GM10248 (cell line): ENCODE data around the gene HIVEP2.

ENCODE experiments used
- CTCF ChIA-PET: fragments of 300-600 bp; sonication (Branson Sonifier 250); formaldehyde crosslinking; extraction: SDS; loops from one replicate; lab custom pipeline; 2021; ENCODE audit warnings: antibody characterized with exemption; lab: Yijun Ruan, JAX
- POLR2A ChIA-PET: fragments of 350-650 bp; sonication (Branson Sonifier 250); formaldehyde crosslinking; extraction: SDS; loops from one replicate; lab custom pipeline; 2020; ENCODE audit warnings: antibody characterized with exemption; lab: Yijun Ruan, JAX
- DNase-seq: peaks from one replicate; pipeline ENCODE4 v3.0.0; 2012; ENCODE audit errors: extremely low spot score
- CTCF ChIP-seq: IDR thresholded peaks from 2 replicates; pipeline ENCODE4 v1.5.1; 2012; ENCODE audit warnings: mild to moderate bottlenecking, low read depth; ENCODE audit errors: extremely low read depth, missing control alignments, control extremely low read depth

Gene HIVEP2

GRCh38 chr6:142912125-142912524 is 32.9 kb downstream of the HIVEP2 start:
- ChIA-PET CTCF (interaction anchor here (1.1 to 1.7 kb wide), 8 partner anchors 10 to 213 kb away, joined by 3 to 5 read pairs (median 3); no protein-coding TSS in a partner anchor), POLR2A (no interaction called here)
- no peak for TF ChIP-seq CTCF
- no peak for DNase-seq

- no peak for DNase-seq
- POLR2A ChIA-PET = no interaction called here
- CTCF ChIA-PET = interaction anchor here (1.1 kb wide), 1 partner anchor 22 kb away, joined by 3 read pairs; no protein-coding TSS in a partner anchor
These were observed 33.5 kb downstream of the HIVEP2 start for GRCh38 chr6:142911430-142911829.

GRCh38 chr6:142909686-142910085 is 35.3 kb downstream of the HIVEP2 start:
- TF ChIP-seq CTCF = no peak
- CTCF ChIA-PET = interaction anchor here (0.8 to 1.2 kb wide), 3 partner anchors 9 to 23 kb away, joined by 3 read pairs; no protein-coding TSS in a partner anchor
- POLR2A ChIA-PET = no interaction called here
- no peak for DNase-seq

More at GRCh38 chr6:142911430-142911829, 33.5 kb downstream of the HIVEP2 start:
- TF ChIP-seq CTCF = no peak

GRCh38 chr6:142908235-142908634 is 36.7 kb downstream of the HIVEP2 start:
- TF ChIP-seq CTCF = no peak
- POLR2A ChIA-PET = no interaction called here
- CTCF ChIA-PET = interaction anchor here (2.0 kb wide), 1 partner anchor 26 kb away, joined by 4 read pairs; no protein-coding TSS in a partner anchor
- DNase-seq = no peak

- ChIA-PET POLR2A (no interaction called here), CTCF (interaction anchor here (0.8 to 2.8 kb wide), 15 partner anchors 9 to 90 kb away, joined by 3 to 11 read pairs (median 4); no protein-coding TSS in a partner anchor)
- DNase-seq = no peak
- no peak for TF ChIP-seq CTCF
These were observed 37.4 kb downstream of the HIVEP2 start for GRCh38 chr6:142907544-142907943.

GRCh38 chr6:142906945-142907470 is 38.0 kb downstream of the HIVEP2 start:
- TF ChIP-seq CTCF = no peak
- peak; percentile 26 for DNase-seq
- ChIA-PET POLR2A (no interaction called here), CTCF (interaction anchor here (0.8 to 2.8 kb wide), 17 partner anchors 9 to 89 kb away, joined by 3 to 11 read pairs (median 4); no protein-coding TSS in a partner anchor)

GRCh38 chr6:142903812-142904211 is 41.2 kb downstream of the HIVEP2 start:
- ChIA-PET POLR2A (no interaction called here), CTCF (interaction anchor here (1.3 to 3.2 kb wide), 2 partner anchors 14 to 17 kb away, joined by 3 to 8 read pairs; no protein-coding TSS in a partner anchor)
- no peak for TF ChIP-seq CTCF
- DNase-seq = no peak
